DOHH2 (cell line): ENCODE data around the gene CELA2A.

Experiments used
- CTCF ChIP-seq: fragments of 200-600 bp; sonication (generic); IDR thresholded peaks from one replicate; pipeline ENCODE4 v1.5.1; 2014; ENCODE audit warnings: antibody characterized with exemption, mild to moderate bottlenecking, low read depth, low read length; ENCODE audit not compliant: poor library complexity, severe bottlenecking
- EZH2phosphoT487 ChIP-seq: fragments of 200-600 bp; sonication (generic); IDR thresholded peaks from 2 replicates; pipeline ENCODE4 v1.6.1; 2017; ENCODE audit warnings: borderline replicate concordance, mild to moderate bottlenecking, antibody characterized with exemption, low read length, moderate library complexity, mixed read lengths

- TF ChIP-seq CTCF (no peak), EZH2phosphoT487 (no peak)
These were observed 7.0 kb upstream of the CELA2A start for GRCh38 chr1:15449567-15449966.
